Gastroesophageal sphincter (tissue), 3 donors: ENCODE results near the gene STH.

Source experiments
- EP300 ChIP-seq: sonication (generic); formaldehyde crosslinking; IDR thresholded peaks from one replicate; pipeline ENCODE4 v1.6.1; 2017; ENCODE audit warnings: antibody characterized with exemption, mild to moderate bottlenecking
- POLR2A ChIP-seq, 2 donors: fragments of 450-650 bp; IDR thresholded peaks; one replicate each; pipeline ENCODE4 v1.6.1; 2017; ENCODE audit warnings: antibody characterized with exemption in 2 of 2, mild to moderate bottlenecking in 2 of 2, moderate library complexity in 1 of 2
- TF ChIP-seq, protein P1 (sequence below), 4 experiments: fragments of 200-600 bp in 2 of 4; fragments of 450-650 bp in 2 of 4; sonication (generic) in 1 of 4; IDR thresholded peaks; one replicate each; pipeline ENCODE4 v1.5.1; 2017 to 2019; ENCODE audit warnings: antibody characterized with exemption in 4 of 4, mild to moderate bottlenecking in 2 of 4, moderate library complexity in 2 of 4

DNA sequence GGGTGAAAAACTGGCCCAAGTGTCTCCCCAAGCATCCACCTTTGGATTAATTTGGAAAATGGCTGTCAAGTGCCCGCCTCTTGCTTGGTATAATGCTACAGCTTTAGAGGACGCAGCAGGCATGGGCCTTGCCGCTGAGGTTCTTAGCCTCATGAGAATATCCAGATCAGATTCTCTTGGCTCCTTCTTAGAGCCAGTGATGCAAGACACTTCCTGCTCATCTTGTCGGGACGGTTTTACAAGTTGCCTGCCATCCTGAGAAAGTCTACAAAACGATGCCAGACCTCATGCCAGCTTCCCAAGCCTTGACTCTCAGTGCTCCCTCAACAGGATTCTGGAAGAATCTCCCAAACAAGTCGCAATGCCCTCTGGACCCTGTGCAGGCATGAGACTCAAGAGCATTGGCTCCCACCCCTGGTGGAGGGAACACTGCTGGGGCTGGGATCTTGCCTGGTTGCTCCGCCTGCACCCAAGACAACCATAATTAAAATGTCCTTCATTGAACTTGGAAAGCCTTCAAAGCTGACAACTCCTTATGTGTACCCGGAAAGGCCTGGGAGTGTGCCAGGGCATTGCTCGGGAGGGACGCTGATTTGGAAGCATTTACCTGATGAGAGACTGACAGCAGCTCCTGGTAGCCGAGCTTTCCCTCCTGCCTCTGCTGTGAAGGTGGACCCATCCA lies 25.8 kb upstream of the STH start:
- TF ChIP-seq EP300 (no peak), POLR2A (IDR thresholded peaks at IDR 0.05) (no peak)
- TF ChIP-seq, protein P1, sequence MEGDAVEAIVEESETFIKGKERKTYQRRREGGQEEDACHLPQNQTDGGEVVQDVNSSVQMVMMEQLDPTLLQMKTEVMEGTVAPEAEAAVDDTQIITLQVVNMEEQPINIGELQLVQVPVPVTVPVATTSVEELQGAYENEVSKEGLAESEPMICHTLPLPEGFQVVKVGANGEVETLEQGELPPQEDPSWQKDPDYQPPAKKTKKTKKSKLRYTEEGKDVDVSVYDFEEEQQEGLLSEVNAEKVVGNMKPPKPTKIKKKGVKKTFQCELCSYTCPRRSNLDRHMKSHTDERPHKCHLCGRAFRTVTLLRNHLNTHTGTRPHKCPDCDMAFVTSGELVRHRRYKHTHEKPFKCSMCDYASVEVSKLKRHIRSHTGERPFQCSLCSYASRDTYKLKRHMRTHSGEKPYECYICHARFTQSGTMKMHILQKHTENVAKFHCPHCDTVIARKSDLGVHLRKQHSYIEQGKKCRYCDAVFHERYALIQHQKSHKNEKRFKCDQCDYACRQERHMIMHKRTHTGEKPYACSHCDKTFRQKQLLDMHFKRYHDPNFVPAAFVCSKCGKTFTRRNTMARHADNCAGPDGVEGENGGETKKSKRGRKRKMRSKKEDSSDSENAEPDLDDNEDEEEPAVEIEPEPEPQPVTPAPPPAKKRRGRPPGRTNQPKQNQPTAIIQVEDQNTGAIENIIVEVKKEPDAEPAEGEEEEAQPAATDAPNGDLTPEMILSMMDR (IDR thresholded peaks at IDR 0.05): no peak
